T follicular helper cell (primary cell): ENCODE measurements around the gene MSI2.
"Not testable (repeated sequence)": the region's sequence is repeated elsewhere in the genome, so short reads cannot be mapped to it uniquely, and the experiment has no call there.

Experiments
- DNase-seq: peaks from one replicate; pipeline ENCODE4 v3.0.0-alpha.2; 2020; ENCODE audit warnings: low read depth

The MSI2 gene

GRCh38 chr17:57292091-57292490, 35.8 kb downstream of the MSI2 start:
- DNase-seq: no peak

GRCh38 chr17:57293077-57293476, 36.8 kb downstream of the MSI2 start:
- no peak for DNase-seq

- DNase-seq: no peak
Observed at GRCh38 chr17:57294101-57294500, 37.8 kb downstream of the MSI2 start.

- DNase-seq: peak; percentile 6
Observed at GRCh38 chr17:57294629-57295501, 38.5 kb downstream of the MSI2 start.

- no peak for DNase-seq
Observed at GRCh38 chr17:57295526-57296023, 39.3 kb downstream of the MSI2 start.

GRCh38 chr17:57296231-57296630, 39.9 kb downstream of the MSI2 start:
- DNase-seq: no peak

GRCh38 chr17:57299176-57299575, 42.9 kb downstream of the MSI2 start:
- no peak for DNase-seq

- not testable (repeated sequence) for DNase-seq
Observed at GRCh38 chr17:57300592-57300991, 44.3 kb downstream of the MSI2 start.

GRCh38 chr17:57302690-57303465, 46.6 kb downstream of the MSI2 start:
- no peak for DNase-seq

- DNase-seq: no peak
Observed at GRCh38 chr17:57305144-57305728, 48.9 kb downstream of the MSI2 start.

- no peak for DNase-seq
Observed at GRCh38 chr17:57305908-57306504, 49.7 kb downstream of the MSI2 start.

- no peak for DNase-seq
Observed at GRCh38 chr17:57308543-57309186, 52.3 kb downstream of the MSI2 start.

GRCh38 chr17:57309479-57309878, 53.2 kb downstream of the MSI2 start:
- DNase-seq: no peak

GRCh38 chr17:57311281-57312216, 55.2 kb downstream of the MSI2 start:
- DNase-seq: no peak

- DNase-seq: no peak
Observed at GRCh38 chr17:57312242-57312641, 55.9 kb downstream of the MSI2 start.

GRCh38 chr17:57313097-57313835, 56.9 kb downstream of the MSI2 start:
- DNase-seq: no peak

GRCh38 chr17:57315061-57316015, 59.0 kb downstream of the MSI2 start:
- DNase-seq: no peak

- DNase-seq: no peak
Observed at GRCh38 chr17:57316361-57316760, 60.0 kb downstream of the MSI2 start.

GRCh38 chr17:57317079-57317478, 60.8 kb downstream of the MSI2 start:
- DNase-seq: no peak
